ENCODE results near the gene SLC25A23. TPM values are rescaled to one million over a fixed set of nuclear protein-coding genes. Genes with fewer than 3 reads are reported as not detected.

The SLC25A23 gene
- total RNA-seq, 1 experiment from 2014 or later, result 42.9 TPM

GRCh38 chr19:6501740-6502648 is 42.4 kb upstream of the SLC25A23 start, which contains the start of gene TUBB4A:
TUBB4A (minus strand) TSS chr19:6502309; CDS start chr19:6502212, 97 bp downstream.
- H3K27ac Mint-ChIP-seq, result no peak within 1 kb of the TSS
- Histone ChIP-seq H3K9ac (ENCODE audit: extremely low read depth, insufficient read length, low read length) (no peak within 1 kb of the TSS), H4K20me1 (ENCODE audit: control insufficient read depth, insufficient read depth, insufficient read length) (no peaks in the 10 kb centered on the region), H3K79me1 (ENCODE audit: insufficient read depth, low read depth, low read length, poor library complexity, severe bottlenecking) (no peaks in the 10 kb centered on the region), H4K8ac (replicated peaks; ENCODE audit: insufficient read length, low read depth, low read length) (no peak within 1 kb of the TSS), H3K27ac (ENCODE audit: insufficient read length, low read depth, low read length) (no peak within 1 kb of the TSS), H3K27me3 (ENCODE audit: insufficient read depth, low read length) (no peaks in the 10 kb centered on the region), H3K4me2 (ENCODE audit: insufficient read depth, insufficient read length, low read length) (peak within 1 kb of the TSS; percentile 50), H4K91ac (ENCODE audit: insufficient read length, low read depth, low read length) (no peak within 1 kb of the TSS), H3K56ac (ENCODE audit: insufficient read length, low read depth, low read length) (no peak within 1 kb of the TSS), H4K5ac (ENCODE audit: insufficient read length, low read depth, low read length) (no peak within 1 kb of the TSS), H3K4ac (ENCODE audit: low read depth, low read length) (no peak within 1 kb of the TSS), H3K14ac (ENCODE audit: insufficient read depth, low read length) (peak within 1 kb of the TSS; percentile 8; the same call in 1 of the 2 replicates), H3K4me1 (ENCODE audit: insufficient read depth, low read length) (no peaks in the 10 kb centered on the region), H3K79me2 (ENCODE audit: insufficient read depth, low read length) (no peaks in the 10 kb centered on the region), H2BK5ac (ENCODE audit: insufficient read length, low read length) (no peak within 1 kb of the TSS), H2BK15ac (ENCODE audit: low read depth, low read length) (no peak within 1 kb of the TSS), H2AK5ac (ENCODE audit: insufficient read length, low read length) (no peak within 1 kb of the TSS), H3K18ac (ENCODE audit: insufficient read length, low read depth, low read length) (peak within 1 kb of the TSS; percentile 7), H2BK20ac (ENCODE audit: low read depth, low read length, poor library complexity, severe bottlenecking) (no peak within 1 kb of the TSS), H2BK120ac (ENCODE audit: low read depth, low read length, poor library complexity, severe bottlenecking) (no peak within 1 kb of the TSS), H3K23me2 (ENCODE audit: insufficient read length, low read depth, low read length, poor library complexity, severe bottlenecking) (peaks cover 9% of the 10 kb centered on the region), H2AFZ (ENCODE audit: low read length) (no peak within 1 kb of the TSS), H3K23ac (ENCODE audit: insufficient read length, low read depth, low read length) (no peak within 1 kb of the TSS), H3K9me3 (ENCODE audit: control insufficient read depth, low read depth, low read length) (no peaks in the 10 kb centered on the region), H2BK12ac (ENCODE audit: insufficient read length, low read depth, low read length) (no peak within 1 kb of the TSS), H3T11ph (ENCODE audit: low read length) (no peak within 1 kb of the TSS)
- DNase-seq, result peak; percentile 61
- H3K4me3 Mint-ChIP-seq, result peak within 1 kb of the TSS; percentile 76 to 94
- peaks cover 7 to 9% of the 10 kb centered on the region in 2 experiments for H3K4me1 Mint-ChIP-seq
- peaks cover 28% of the 10 kb centered on the region for H3K27me3 Mint-ChIP-seq (ENCODE audit: low read depth)
- no peaks in the 10 kb centered on the region for H3K9me3 Mint-ChIP-seq
- WGBS (ENCODE audit: extremely low coverage, insufficient read length, low lambda C conversion rate), result no CpG with 5 or more reads among the region's 71 CpGs
- TF ChIP-seq CTCF (conservative IDR thresholded peaks at IDR 0.05), result peak; percentile 18; the same call in 1 of the 3 replicates
- peaks cover 0 to 9% (median 4%) of the 10 kb centered on the region in 3 experiments; a peak in 5 of 7 replicates for H3K36me3 Mint-ChIP-seq (ENCODE audit: insufficient read depth in 1 of 3, low read depth in 3 of 3)

Data from H9 (cell line).